Brain pericyte (primary cell): ENCODE results near the gene MFSD6.
"Not testable (repeated sequence)": the region's sequence is repeated elsewhere in the genome, so short reads cannot be mapped to it uniquely, and the experiment has no call there.

Experiments
- DNase-seq: peaks from one replicate; pipeline ENCODE4 v3.0.0-alpha.2; 2012; ENCODE audit warnings: low read depth, low spot score

MFSD6 gene

GRCh38 chr2:190405070-190405469 lies 3.1 kb upstream of the MFSD6 start:
- DNase-seq, result no peak

- DNase-seq, result no peak
Measured at GRCh38 chr2:190405995-190406394, 2.2 kb upstream of the MFSD6 start.

- no peak for DNase-seq
Measured at GRCh38 chr2:190406805-190407204, 1.4 kb upstream of the MFSD6 start.

- DNase-seq, result no peak
Measured at GRCh38 chr2:190407246-190407661, 901 bp upstream of the MFSD6 start.

GRCh38 chr2:190408538-190409271 lies 550 bp downstream of the MFSD6 start:
- DNase-seq, result no peak

- DNase-seq, result no peak
Measured at GRCh38 chr2:190409616-190410015, 1.5 kb downstream of the MFSD6 start.

GRCh38 chr2:190410166-190410565 lies 2.0 kb downstream of the MFSD6 start:
- no peak for DNase-seq

GRCh38 chr2:190412966-190413365 lies 4.8 kb downstream of the MFSD6 start:
- DNase-seq, result no peak

GRCh38 chr2:190413421-190413820 lies 5.3 kb downstream of the MFSD6 start:
- DNase-seq, result no peak

- DNase-seq, result no peak
Measured at GRCh38 chr2:190415251-190415650, 7.1 kb downstream of the MFSD6 start.

GRCh38 chr2:190415794-190416775 lies 7.9 kb downstream of the MFSD6 start:
- DNase-seq, result no peak

- no peak for DNase-seq
Measured at GRCh38 chr2:190417045-190417842, 9.1 kb downstream of the MFSD6 start.

- DNase-seq, result no peak
Measured at GRCh38 chr2:190418727-190419126, 10.6 kb downstream of the MFSD6 start.

GRCh38 chr2:190420801-190421200 lies 12.6 kb downstream of the MFSD6 start:
- DNase-seq, result no peak

GRCh38 chr2:190425221-190425866 lies 17.2 kb downstream of the MFSD6 start:
- DNase-seq, result no peak

GRCh38 chr2:190425883-190426658 lies 17.9 kb downstream of the MFSD6 start:
- DNase-seq, result no peak

GRCh38 chr2:190430866-190431265 lies 22.7 kb downstream of the MFSD6 start:
- DNase-seq, result not testable (repeated sequence)

- DNase-seq, result no peak
Measured at GRCh38 chr2:190431907-190432306, 23.8 kb downstream of the MFSD6 start.

GRCh38 chr2:190432567-190433231 lies 24.5 kb downstream of the MFSD6 start:
- no peak for DNase-seq
